GM18861 (cell line): Measurements from ENCODE around the gene ILF3.

Source experiments
- ATAC-seq: cut with Tn5 transposase; IDR thresholded peaks from one replicate; pipeline ENCODE4 v1.9.1; 2021; ENCODE audit not compliant: unreplicated experiment

The ILF3 gene

GRCh38 chr19:10694706-10695307 lies 40.7 kb downstream of the ILF3 start:
- no peak for ATAC-seq

GRCh38 chr19:10695401-10696398 lies 41.6 kb downstream of the ILF3 start:
- ATAC-seq, result peak; percentile 71

GRCh38 chr19:10699650-10700335 lies 45.6 kb downstream of the ILF3 start:
- no peak for ATAC-seq

- ATAC-seq, result no peak
These were observed 47.9 kb downstream of the ILF3 start for GRCh38 chr19:10701955-10702525.

GRCh38 chr19:10706990-10707389 lies 52.8 kb downstream of the ILF3 start:
- no peak for ATAC-seq

- no peak for ATAC-seq
These were observed 53.3 kb downstream of the ILF3 start for GRCh38 chr19:10707440-10707839.

- ATAC-seq, result no peak
These were observed 54.1 kb downstream of the ILF3 start for GRCh38 chr19:10708291-10708690.

- ATAC-seq, result no peak
These were observed 57.9 kb downstream of the ILF3 start for GRCh38 chr19:10712045-10712444.

GRCh38 chr19:10712754-10713153 lies 58.6 kb downstream of the ILF3 start:
- ATAC-seq, result no peak

GRCh38 chr19:10713317-10713716 lies 59.2 kb downstream of the ILF3 start:
- ATAC-seq, result no peak

GRCh38 chr19:10717054-10717355 lies 62.9 kb downstream of the ILF3 start:
- ATAC-seq, result no peak

- ATAC-seq, result peak; percentile 75
These were observed 63.4 kb downstream of the ILF3 start, which contains the start of gene DNM2 for GRCh38 chr19:10717356-10718204. TSS of gene DNM2 (plus strand) at chr19:10718079. CDS start at chr19:10718243, 164 bp downstream.

GRCh38 chr19:10718205-10719196 lies 64.4 kb downstream of the ILF3 start:
- ATAC-seq, result peak; percentile 2

GRCh38 chr19:10719466-10719961 lies 65.4 kb downstream of the ILF3 start:
- no peak for ATAC-seq

- no peak for ATAC-seq
These were observed 66.5 kb downstream of the ILF3 start for GRCh38 chr19:10720607-10721125.

GRCh38 chr19:10723591-10723990 lies 69.4 kb downstream of the ILF3 start:
- ATAC-seq, result no peak

- ATAC-seq, result no peak
These were observed 70.5 kb downstream of the ILF3 start for GRCh38 chr19:10724573-10725071.

- no peak for ATAC-seq
These were observed 71.3 kb downstream of the ILF3 start for GRCh38 chr19:10725415-10725814.

GRCh38 chr19:10726268-10726667 lies 72.1 kb downstream of the ILF3 start:
- no peak for ATAC-seq
